NCI-H128 (cell line): ENCODE data around the gene TSPAN31.
"Not testable (repeated sequence)": the region's sequence is repeated elsewhere in the genome, so short reads cannot be mapped to it uniquely, and the experiment has no call there.

Source experiments
- DNase-seq: peaks from one replicate; lab custom pipeline; 2025; ENCODE audit not compliant: unreplicated experiment; lab: John Stamatoyannopoulos, UW

The TSPAN31 gene

GRCh38 chr12:57744777-57745484, at the start of gene TSPAN31:
TSS of gene TSPAN31 (plus strand) at chr12:57745039. CDS start at chr12:57745155, 116 bp downstream.
- peak; percentile 94 for DNase-seq

GRCh38 chr12:57695770-57696432, 48.9 kb upstream of the TSPAN31 start:
- no peak for DNase-seq

- DNase-seq, result no peak
Measured at GRCh38 chr12:57697076-57697475, 47.8 kb upstream of the TSPAN31 start.

GRCh38 chr12:57698414-57698813, 46.4 kb upstream of the TSPAN31 start:
- no peak for DNase-seq

GRCh38 chr12:57700317-57700716, 44.5 kb upstream of the TSPAN31 start:
- no peak for DNase-seq

GRCh38 chr12:57707250-57707649, 37.6 kb upstream of the TSPAN31 start:
- DNase-seq, result no peak

GRCh38 chr12:57708296-57708695, 36.5 kb upstream of the TSPAN31 start:
- DNase-seq, result no peak

GRCh38 chr12:57712701-57713100, 32.1 kb upstream of the TSPAN31 start:
- no peak for DNase-seq

- no peak for DNase-seq
Measured at GRCh38 chr12:57713209-57713608, 31.6 kb upstream of the TSPAN31 start.

GRCh38 chr12:57715036-57715748, 29.6 kb upstream of the TSPAN31 start:
- not testable (repeated sequence) for DNase-seq

- no peak for DNase-seq
Measured at GRCh38 chr12:57715786-57716185, 29.1 kb upstream of the TSPAN31 start.

- no peak for DNase-seq
Measured at GRCh38 chr12:57716305-57716704, 28.5 kb upstream of the TSPAN31 start.

- DNase-seq, result no peak
Measured at GRCh38 chr12:57717131-57717530, 27.7 kb upstream of the TSPAN31 start.

- no peak for DNase-seq
Measured at GRCh38 chr12:57717846-57718640, 26.8 kb upstream of the TSPAN31 start.

GRCh38 chr12:57718641-57719528, 26.0 kb upstream of the TSPAN31 start:
- no peak for DNase-seq

GRCh38 chr12:57719777-57720605, 24.8 kb upstream of the TSPAN31 start:
- DNase-seq, result no peak

GRCh38 chr12:57720606-57721595, 23.9 kb upstream of the TSPAN31 start:
- DNase-seq, result no peak
